Measurements from ENCODE around the gene NCAM1. TPM values are rescaled to one million over a fixed set of nuclear protein-coding genes. Genes with fewer than 3 reads are reported as not detected.

The NCAM1 gene
- total and polyA plus RNA-seq, 2 experiments from 2014 or later = 0.76 to 1.6 TPM

DNA sequence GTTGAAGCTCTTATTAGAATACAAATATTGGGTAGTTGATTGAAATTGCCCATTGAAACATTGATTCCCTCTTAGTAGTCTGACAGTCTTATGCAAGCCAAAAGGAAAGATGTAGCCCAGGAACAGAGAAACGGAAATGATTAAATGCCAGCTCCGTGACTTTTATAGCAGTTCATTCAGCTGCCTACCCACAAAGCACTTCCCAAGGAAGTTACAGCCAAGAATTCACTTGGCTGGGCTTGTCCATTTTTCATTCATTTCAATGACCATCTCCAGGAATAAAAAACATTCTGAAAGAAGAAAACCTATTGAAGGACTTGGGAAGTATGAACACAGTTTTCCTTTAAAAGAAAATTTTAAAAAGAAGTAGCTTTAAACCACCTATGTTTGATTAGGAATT, 62.0 kb downstream of the NCAM1 start:
- no peak overlapping the region for H3K4me2 ChIP-seq
- Mint-ChIP-seq H3K36me3 (ENCODE audit: low read depth) (no peaks in the 10 kb centered on the region), H3K27ac (no peak overlapping the region)

More for the DNA sequence above, 62.0 kb downstream of the NCAM1 start:
- H3K79me2 ChIP-seq (replicated peaks; ENCODE audit: insufficient read depth) = no peaks in the 10 kb centered on the region
- no peaks in the 10 kb centered on the region; the same call in 2 of the 3 replicates for H3K4me1 Mint-ChIP-seq
- peaks cover 2% of the 10 kb centered on the region for H3K27me3 Mint-ChIP-seq (ENCODE audit: insufficient read depth, low read depth, poor library complexity)
- H2AFZ ChIP-seq = no peak overlapping the region
- H4K20me1 ChIP-seq (replicated peaks; ENCODE audit: insufficient read depth) = no peaks in the 10 kb centered on the region
- TF ChIP-seq CREB1 (CRISPR knock-in tag; IDR thresholded peaks at IDR 0.05; ENCODE audit: low read depth) (no peak), ZNF331 (CRISPR knock-in tag; IDR thresholded peaks at IDR 0.05; ENCODE audit: low read depth) (no peak), ZNF114 (CRISPR knock-in tag; IDR thresholded peaks at IDR 0.05) (no peak), NANOG (IDR thresholded peaks at IDR 0.05; ENCODE audit: borderline replicate concordance) (no peak), CTCF (conservative IDR thresholded peaks at IDR 0.05; ENCODE audit: low read depth in 2 of 2) (no peak), JUNB (IDR thresholded peaks at IDR 0.05; ENCODE audit: unreplicated experiment) (no peak), STAT1 (IDR thresholded peaks at IDR 0.05; ENCODE audit: unreplicated experiment) (no peak), POLR2AphosphoS5 (IDR thresholded peaks at IDR 0.05; ENCODE audit: low read depth) (no peak), EZH2 (IDR thresholded peaks at IDR 0.05; ENCODE audit: low read depth, unreplicated experiment) (no peak)
- TF ChIP-seq, protein P1, sequence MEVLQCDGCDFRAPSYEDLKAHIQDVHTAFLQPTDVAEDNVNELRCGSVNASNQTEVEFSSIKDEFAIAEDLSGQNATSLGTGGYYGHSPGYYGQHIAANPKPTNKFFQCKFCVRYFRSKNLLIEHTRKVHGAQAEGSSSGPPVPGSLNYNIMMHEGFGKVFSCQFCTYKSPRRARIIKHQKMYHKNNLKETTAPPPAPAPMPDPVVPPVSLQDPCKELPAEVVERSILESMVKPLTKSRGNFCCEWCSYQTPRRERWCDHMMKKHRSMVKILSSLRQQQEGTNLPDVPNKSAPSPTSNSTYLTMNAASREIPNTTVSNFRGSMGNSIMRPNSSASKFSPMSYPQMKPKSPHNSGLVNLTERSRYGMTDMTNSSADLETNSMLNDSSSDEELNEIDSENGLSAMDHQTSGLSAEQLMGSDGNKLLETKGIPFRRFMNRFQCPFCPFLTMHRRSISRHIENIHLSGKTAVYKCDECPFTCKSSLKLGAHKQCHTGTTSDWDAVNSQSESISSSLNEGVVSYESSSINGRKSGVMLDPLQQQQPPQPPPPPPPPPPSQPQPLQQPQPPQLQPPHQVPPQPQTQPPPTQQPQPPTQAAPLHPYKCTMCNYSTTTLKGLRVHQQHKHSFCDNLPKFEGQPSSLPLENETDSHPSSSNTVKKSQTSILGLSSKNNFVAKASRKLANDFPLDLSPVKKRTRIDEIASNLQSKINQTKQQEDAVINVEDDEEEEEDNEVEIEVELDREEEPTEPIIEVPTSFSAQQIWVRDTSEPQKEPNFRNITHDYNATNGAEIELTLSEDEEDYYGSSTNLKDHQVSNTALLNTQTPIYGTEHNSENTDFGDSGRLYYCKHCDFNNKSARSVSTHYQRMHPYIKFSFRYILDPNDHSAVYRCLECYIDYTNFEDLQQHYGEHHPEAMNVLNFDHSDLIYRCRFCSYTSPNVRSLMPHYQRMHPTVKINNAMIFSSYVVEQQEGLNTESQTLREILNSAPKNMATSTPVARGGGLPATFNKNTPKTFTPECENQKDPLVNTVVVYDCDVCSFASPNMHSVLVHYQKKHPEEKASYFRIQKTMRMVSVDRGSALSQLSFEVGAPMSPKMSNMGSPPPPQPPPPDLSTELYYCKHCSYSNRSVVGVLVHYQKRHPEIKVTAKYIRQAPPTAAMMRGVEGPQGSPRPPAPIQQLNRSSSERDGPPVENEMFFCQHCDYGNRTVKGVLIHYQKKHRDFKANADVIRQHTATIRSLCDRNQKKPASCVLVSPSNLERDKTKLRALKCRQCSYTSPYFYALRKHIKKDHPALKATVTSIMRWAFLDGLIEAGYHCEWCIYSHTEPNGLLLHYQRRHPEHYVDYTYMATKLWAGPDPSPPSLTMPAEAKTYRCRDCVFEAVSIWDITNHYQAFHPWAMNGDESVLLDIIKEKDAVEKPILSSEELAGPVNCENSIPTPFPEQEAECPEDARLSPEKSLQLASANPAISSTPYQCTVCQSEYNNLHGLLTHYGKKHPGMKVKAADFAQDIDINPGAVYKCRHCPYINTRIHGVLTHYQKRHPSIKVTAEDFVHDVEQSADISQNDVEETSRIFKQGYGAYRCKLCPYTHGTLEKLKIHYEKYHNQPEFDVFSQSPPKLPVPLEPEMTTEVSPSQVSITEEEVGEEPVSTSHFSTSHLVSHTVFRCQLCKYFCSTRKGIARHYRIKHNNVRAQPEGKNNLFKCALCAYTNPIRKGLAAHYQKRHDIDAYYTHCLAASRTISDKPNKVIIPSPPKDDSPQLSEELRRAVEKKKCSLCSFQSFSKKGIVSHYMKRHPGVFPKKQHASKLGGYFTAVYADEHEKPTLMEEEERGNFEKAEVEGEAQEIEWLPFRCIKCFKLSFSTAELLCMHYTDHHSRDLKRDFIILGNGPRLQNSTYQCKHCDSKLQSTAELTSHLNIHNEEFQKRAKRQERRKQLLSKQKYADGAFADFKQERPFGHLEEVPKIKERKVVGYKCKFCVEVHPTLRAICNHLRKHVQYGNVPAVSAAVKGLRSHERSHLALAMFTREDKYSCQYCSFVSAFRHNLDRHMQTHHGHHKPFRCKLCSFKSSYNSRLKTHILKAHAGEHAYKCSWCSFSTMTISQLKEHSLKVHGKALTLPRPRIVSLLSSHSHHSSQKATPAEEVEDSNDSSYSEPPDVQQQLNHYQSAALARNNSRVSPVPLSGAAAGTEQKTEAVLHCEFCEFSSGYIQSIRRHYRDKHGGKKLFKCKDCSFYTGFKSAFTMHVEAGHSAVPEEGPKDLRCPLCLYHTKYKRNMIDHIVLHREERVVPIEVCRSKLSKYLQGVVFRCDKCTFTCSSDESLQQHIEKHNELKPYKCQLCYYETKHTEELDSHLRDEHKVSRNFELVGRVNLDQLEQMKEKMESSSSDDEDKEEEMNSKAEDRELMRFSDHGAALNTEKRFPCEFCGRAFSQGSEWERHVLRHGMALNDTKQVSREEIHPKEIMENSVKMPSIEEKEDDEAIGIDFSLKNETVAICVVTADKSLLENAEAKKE (CRISPR knock-in tag; IDR thresholded peaks at IDR 0.05) = no peak
- TF ChIP-seq, protein P2, sequence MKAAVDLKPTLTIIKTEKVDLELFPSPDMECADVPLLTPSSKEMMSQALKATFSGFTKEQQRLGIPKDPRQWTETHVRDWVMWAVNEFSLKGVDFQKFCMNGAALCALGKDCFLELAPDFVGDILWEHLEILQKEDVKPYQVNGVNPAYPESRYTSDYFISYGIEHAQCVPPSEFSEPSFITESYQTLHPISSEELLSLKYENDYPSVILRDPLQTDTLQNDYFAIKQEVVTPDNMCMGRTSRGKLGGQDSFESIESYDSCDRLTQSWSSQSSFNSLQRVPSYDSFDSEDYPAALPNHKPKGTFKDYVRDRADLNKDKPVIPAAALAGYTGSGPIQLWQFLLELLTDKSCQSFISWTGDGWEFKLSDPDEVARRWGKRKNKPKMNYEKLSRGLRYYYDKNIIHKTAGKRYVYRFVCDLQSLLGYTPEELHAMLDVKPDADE (IDR thresholded peaks at IDR 0.05) = no peak
- H3K4me3 Mint-ChIP-seq = no peak overlapping the region
- ATAC-seq (no peak), DNase-seq (ENCODE audit: low spot score) (no peak)
- no peaks in the 10 kb centered on the region for H3K9me3 Mint-ChIP-seq
- H3K27ac ChIP-seq (ENCODE audit: low read depth) = no peak overlapping the region
- peaks cover 5% of the 10 kb centered on the region; the same call in 1 of the 2 replicates for H3K9me2 ChIP-seq (ENCODE audit: insufficient read depth)
- H3K36me3 ChIP-seq (ENCODE audit: insufficient read depth) = no peaks in the 10 kb centered on the region
- H3K27me3 ChIP-seq (ENCODE audit: insufficient read depth) = no peaks in the 10 kb centered on the region
- H3F3A ChIP-seq (replicated peaks; ENCODE audit: low read depth) = no peaks in the 10 kb centered on the region
- peaks cover 4% of the 10 kb centered on the region; the same call in 1 of the 2 replicates for H3K4me1 ChIP-seq (ENCODE audit: insufficient read depth)
- no peak overlapping the region for H3K4me3 ChIP-seq
